PC-9 (cell line): ENCODE data around the gene NELFB.

Source experiments
- CTCF ChIP-seq: fragments of 200-600 bp; sonication (generic); conservative IDR thresholded peaks from 2 replicates; pipeline ENCODE4 v1.6.1; 2017; ENCODE audit warnings: mixed run types, antibody characterized with exemption, mild to moderate bottlenecking, moderate library complexity
- EZH2 ChIP-seq: fragments of 200-600 bp; sonication (generic); IDR thresholded peaks from 2 replicates; pipeline ENCODE4 v1.8.0; 2017; ENCODE audit warnings: antibody characterized with exemption, low read depth

GRCh38 chr9:137247135-137247915 lies 7.8 kb upstream of the NELFB start:
- TF ChIP-seq CTCF (no peak), EZH2 (no peak)
